ENCODE measurements around the gene SLC4A5.

SLC4A5 gene

DNA sequence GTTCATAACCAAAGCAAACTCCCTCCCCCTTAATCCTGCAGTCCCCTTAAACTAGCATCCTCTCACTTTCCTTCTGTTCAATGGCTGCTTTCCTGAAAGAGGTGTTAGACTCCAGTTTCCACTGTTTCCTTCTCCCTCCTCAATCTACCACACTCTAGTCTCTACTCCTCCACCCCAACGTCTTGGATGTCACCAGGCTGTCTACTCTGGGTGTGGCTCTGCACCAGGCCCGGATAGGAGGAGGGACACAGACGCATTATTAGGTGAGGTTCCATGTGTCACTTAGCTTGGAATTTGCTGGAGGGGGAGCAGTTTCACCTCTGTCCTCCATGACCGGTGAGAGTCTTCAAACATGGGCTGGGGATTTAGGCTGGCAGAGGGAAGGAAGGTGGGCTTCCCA, 83.5 kb downstream of the SLC4A5 start:
- TF ChIP-seq POLR2AphosphoS5 (IDR thresholded peaks at IDR 0.05; ENCODE audit: low read depth, low read length) (no peak), SPI1 (IDR thresholded peaks at IDR 0.05; ENCODE audit: low read depth, low read length) (no peak), POLR2A (IDR thresholded peaks at IDR 0.05; ENCODE audit: low read depth, low read length) (no peak), TAF1 (IDR thresholded peaks at IDR 0.05; ENCODE audit: low read depth, low read length) (no peak), POU2F2 (IDR thresholded peaks at IDR 0.05; ENCODE audit: low read depth, low read length) (no peak), PAX5 (IDR thresholded peaks at IDR 0.05; ENCODE audit: insufficient read depth, low read length, severe bottlenecking) (no peak)
- DNase-seq (ENCODE audit: insufficient read length, low spot score) = no peak
- FAIRE-seq = no peak

- DNase-seq (ENCODE audit: insufficient read length, low spot score) = no peak
- no peak for FAIRE-seq
- no peak for TF ChIP-seq PAX5 (IDR thresholded peaks at IDR 0.05; ENCODE audit: insufficient read depth, low read length, severe bottlenecking)
- no peak for TF ChIP-seq TAF1 (IDR thresholded peaks at IDR 0.05; ENCODE audit: low read depth, low read length)
- TF ChIP-seq SPI1 (IDR thresholded peaks at IDR 0.05; ENCODE audit: low read depth, low read length) = no peak
- no peak for TF ChIP-seq POLR2AphosphoS5 (IDR thresholded peaks at IDR 0.05; ENCODE audit: low read depth, low read length)
- no peak for TF ChIP-seq POLR2A (IDR thresholded peaks at IDR 0.05; ENCODE audit: low read depth, low read length)
- TF ChIP-seq POU2F2 (IDR thresholded peaks at IDR 0.05; ENCODE audit: low read depth, low read length) = no peak
Observed at GRCh38 chr2:74259191-74259590, 84.0 kb downstream of the SLC4A5 start.

DNA sequence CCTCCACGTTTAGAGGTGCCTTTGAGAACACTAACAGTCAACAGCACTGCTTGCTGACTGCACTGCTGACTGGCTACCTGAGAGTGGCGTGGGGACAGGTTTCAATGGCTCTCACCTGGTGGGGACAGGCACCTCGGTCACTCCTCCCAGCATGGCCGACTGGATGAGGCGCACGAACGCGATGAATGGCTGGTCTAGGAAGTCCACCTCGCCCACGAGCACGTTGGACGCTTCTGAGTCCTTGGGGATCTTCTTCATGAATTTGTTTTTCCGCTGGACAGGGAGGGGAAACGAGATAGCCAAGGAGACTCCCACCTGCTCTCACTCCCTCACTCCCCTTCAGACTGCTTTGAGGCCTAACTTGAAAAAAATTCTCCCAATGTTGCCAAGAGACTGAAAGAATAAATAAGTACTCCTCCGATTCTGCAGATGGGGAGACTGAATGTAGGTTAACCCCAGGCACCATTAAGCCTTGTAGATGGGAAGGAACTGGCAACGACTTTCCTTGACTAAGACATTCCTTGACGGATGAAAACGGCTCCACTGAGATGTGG, 87.5 kb downstream of the SLC4A5 start:
- TF ChIP-seq POU2F2 (IDR thresholded peaks at IDR 0.05; ENCODE audit: low read depth, low read length) (no peak), PAX5 (IDR thresholded peaks at IDR 0.05; ENCODE audit: insufficient read depth, low read length, severe bottlenecking) (no peak), POLR2AphosphoS5 (IDR thresholded peaks at IDR 0.05; ENCODE audit: low read depth, low read length) (no peak), TAF1 (IDR thresholded peaks at IDR 0.05; ENCODE audit: low read depth, low read length) (no peak), POLR2A (IDR thresholded peaks at IDR 0.05; ENCODE audit: low read depth, low read length) (no peak), SPI1 (IDR thresholded peaks at IDR 0.05; ENCODE audit: low read depth, low read length) (no peak)
- FAIRE-seq (no peak), DNase-seq (ENCODE audit: insufficient read length, low spot score) (no peak)

- TF ChIP-seq SPI1 (IDR thresholded peaks at IDR 0.05; ENCODE audit: low read depth, low read length) = no peak
- no peak for TF ChIP-seq PAX5 (IDR thresholded peaks at IDR 0.05; ENCODE audit: insufficient read depth, low read length, severe bottlenecking)
- TF ChIP-seq POU2F2 (IDR thresholded peaks at IDR 0.05; ENCODE audit: low read depth, low read length) = no peak
- no peak for TF ChIP-seq TAF1 (IDR thresholded peaks at IDR 0.05; ENCODE audit: low read depth, low read length)
- no peak for TF ChIP-seq POLR2A (IDR thresholded peaks at IDR 0.05; ENCODE audit: low read depth, low read length)
- TF ChIP-seq POLR2AphosphoS5 (IDR thresholded peaks at IDR 0.05; ENCODE audit: low read depth, low read length) = no peak
- DNase-seq (ENCODE audit: insufficient read length, low spot score) (no peak), FAIRE-seq (no peak)
Observed at GRCh38 chr2:74253971-74254310, 89.3 kb downstream of the SLC4A5 start.

DNA sequence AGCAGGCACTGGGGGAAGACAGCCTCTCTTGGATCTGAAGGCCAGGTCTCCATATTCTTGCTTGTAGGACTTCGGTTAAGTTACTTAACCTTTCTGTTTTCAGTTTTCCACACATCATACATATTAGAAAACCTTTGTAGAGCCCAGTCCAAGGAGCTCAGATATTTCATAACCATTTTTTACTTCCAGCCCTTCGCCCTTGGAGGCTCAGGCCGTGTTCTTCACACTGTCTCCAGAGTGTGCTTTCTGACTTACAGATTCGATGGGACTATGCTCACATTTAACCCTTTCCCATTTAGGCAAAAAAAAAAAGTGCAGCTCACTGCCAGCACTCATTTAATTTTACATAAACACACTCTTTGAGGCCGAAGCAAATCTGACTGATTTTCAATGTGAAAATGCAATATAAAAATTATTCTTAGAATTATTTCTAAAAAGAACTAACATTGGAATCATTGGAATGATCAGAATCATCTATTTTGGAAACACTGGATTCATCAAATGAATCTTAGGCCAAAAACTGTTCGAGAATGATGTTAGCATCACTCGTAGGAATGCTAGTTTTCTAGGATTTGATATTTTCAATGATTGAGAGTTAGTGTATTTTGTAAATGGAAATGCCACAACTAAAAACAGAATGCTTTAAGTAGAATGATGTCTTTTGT, 89.8 kb downstream of the SLC4A5 start:
- FAIRE-seq = no peak
- TF ChIP-seq PAX5 (IDR thresholded peaks at IDR 0.05; ENCODE audit: insufficient read depth, low read length, severe bottlenecking) = no peak
- no peak for TF ChIP-seq TAF1 (IDR thresholded peaks at IDR 0.05; ENCODE audit: low read depth, low read length)
- TF ChIP-seq POLR2A (IDR thresholded peaks at IDR 0.05; ENCODE audit: low read depth, low read length) = no peak
- TF ChIP-seq POU2F2 (IDR thresholded peaks at IDR 0.05; ENCODE audit: low read depth, low read length) = no peak
- no peak for TF ChIP-seq SPI1 (IDR thresholded peaks at IDR 0.05; ENCODE audit: low read depth, low read length)
- no peak for TF ChIP-seq POLR2AphosphoS5 (IDR thresholded peaks at IDR 0.05; ENCODE audit: low read depth, low read length)

GRCh38 chr2:74252862-74253261, 90.4 kb downstream of the SLC4A5 start:
- TF ChIP-seq TAF1 (IDR thresholded peaks at IDR 0.05; ENCODE audit: low read depth, low read length) (no peak), SPI1 (IDR thresholded peaks at IDR 0.05; ENCODE audit: low read depth, low read length) (no peak), PAX5 (IDR thresholded peaks at IDR 0.05; ENCODE audit: insufficient read depth, low read length, severe bottlenecking) (no peak), POLR2AphosphoS5 (IDR thresholded peaks at IDR 0.05; ENCODE audit: low read depth, low read length) (no peak), POU2F2 (IDR thresholded peaks at IDR 0.05; ENCODE audit: low read depth, low read length) (no peak)
- DNase-seq (ENCODE audit: insufficient read length, low spot score) = no peak
- FAIRE-seq = no peak

More for the DNA sequence above, 89.8 kb downstream of the SLC4A5 start:
- no peak for DNase-seq (ENCODE audit: insufficient read length, low spot score)

GRCh38 chr2:74252036-74252435, 91.2 kb downstream of the SLC4A5 start:
- no peak for DNase-seq (ENCODE audit: insufficient read length, low spot score)
- FAIRE-seq = no peak
- TF ChIP-seq POU2F2 (IDR thresholded peaks at IDR 0.05; ENCODE audit: low read depth, low read length) = no peak
- no peak for TF ChIP-seq POLR2AphosphoS5 (IDR thresholded peaks at IDR 0.05; ENCODE audit: low read depth, low read length)
- TF ChIP-seq SPI1 (IDR thresholded peaks at IDR 0.05; ENCODE audit: low read depth, low read length) = no peak
- no peak for TF ChIP-seq POLR2A (IDR thresholded peaks at IDR 0.05; ENCODE audit: low read depth, low read length)
- TF ChIP-seq TAF1 (IDR thresholded peaks at IDR 0.05; ENCODE audit: low read depth, low read length) = no peak
- no peak for TF ChIP-seq PAX5 (IDR thresholded peaks at IDR 0.05; ENCODE audit: insufficient read depth, low read length, severe bottlenecking)

DNA sequence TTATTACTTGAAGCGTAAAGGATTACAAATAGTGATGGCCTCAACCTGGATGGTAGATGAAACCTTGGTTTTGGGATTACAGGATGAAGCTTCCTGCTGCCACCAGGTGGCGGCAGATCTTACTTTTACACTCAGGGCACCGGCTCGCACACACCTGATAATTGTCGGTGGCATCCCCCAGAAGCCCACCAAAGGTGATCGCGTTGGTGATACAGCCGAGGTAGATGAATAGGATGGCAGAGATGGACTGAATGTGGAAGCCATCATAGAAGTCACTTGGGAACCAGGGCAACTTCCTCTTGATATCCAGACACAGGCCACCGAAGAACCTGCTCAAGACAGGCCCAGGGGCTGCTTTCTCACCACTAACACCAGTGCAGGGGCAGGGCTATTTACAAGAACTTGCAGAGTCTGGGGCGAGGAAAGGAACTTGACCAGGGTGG, 93.0 kb downstream of the SLC4A5 start:
- peak; percentile 84 for FAIRE-seq
- TF ChIP-seq PAX5 (IDR thresholded peaks at IDR 0.05; ENCODE audit: insufficient read depth, low read length, severe bottlenecking) (no peak), POU2F2 (IDR thresholded peaks at IDR 0.05; ENCODE audit: low read depth, low read length) (no peak), TAF1 (IDR thresholded peaks at IDR 0.05; ENCODE audit: low read depth, low read length) (no peak), POLR2A (IDR thresholded peaks at IDR 0.05; ENCODE audit: low read depth, low read length) (no peak), SPI1 (IDR thresholded peaks at IDR 0.05; ENCODE audit: low read depth, low read length) (no peak), POLR2AphosphoS5 (IDR thresholded peaks at IDR 0.05; ENCODE audit: low read depth, low read length) (no peak)
- peak; percentile 63 for DNase-seq (ENCODE audit: insufficient read length, low spot score)

GRCh38 chr2:74249406-74250122, 93.7 kb downstream of the SLC4A5 start:
- FAIRE-seq = no peak

More at GRCh38 chr2:74249406-74250122, 93.7 kb downstream of the SLC4A5 start:
- DNase-seq (ENCODE audit: insufficient read length, low spot score) = no peak
- no peak for TF ChIP-seq POLR2AphosphoS5 (IDR thresholded peaks at IDR 0.05; ENCODE audit: low read depth, low read length)
- TF ChIP-seq POU2F2 (IDR thresholded peaks at IDR 0.05; ENCODE audit: low read depth, low read length) = no peak
- no peak for TF ChIP-seq SPI1 (IDR thresholded peaks at IDR 0.05; ENCODE audit: low read depth, low read length)
- TF ChIP-seq PAX5 (IDR thresholded peaks at IDR 0.05; ENCODE audit: insufficient read depth, low read length, severe bottlenecking) = no peak
